ENCODE results near the gene NTMT2. TPM values are rescaled to one million over a fixed set of nuclear protein-coding genes. Genes with fewer than 3 reads are reported as not detected.

Gene NTMT2
- total and polyA plus RNA-seq, 4 experiments from 2014 or later = not detected

- Histone ChIP-seq H3K27me3 (ENCODE audit: insufficient read depth, low read length) (no peaks in the 10 kb centered on the region), H3K36me3 (ENCODE audit: insufficient read depth, low read length) (no peaks in the 10 kb centered on the region), H3K27ac (ENCODE audit: low read depth, low read length) (no peak overlapping the region), H3K4me1 (ENCODE audit: insufficient read depth, low read length) (no peaks in the 10 kb centered on the region), H3K9me3 (ENCODE audit: control insufficient read depth in 1 of 2, low read length in 2 of 2) (no peaks in the 10 kb centered on the region), H3K4me3 (ENCODE audit: low read length in 2 of 2) (no peak overlapping the region)
- intact Hi-C loops (cut with micrococcal nuclease) = no loop called here
- Mint-ChIP-seq H3K4me1 (peaks cover 0 to 2% (median 0%) of the 10 kb centered on the region in 4 donors), H3K4me3 (no peak overlapping the region), H3K9me3 (peaks cover 0 to 2% (median 0%) of the 10 kb centered on the region in 8 donors), H3K27me3 (peaks cover 9 to 23% of the 10 kb centered on the region in 2 donors), H3K27ac (no peak overlapping the region), H3K36me3 (no peaks in the 10 kb centered on the region)
- no peak for DNase-seq
- POLR2A ChIA-PET (ENCODE audit: partially characterized antibody) = no interaction called here
- CTCF ChIA-PET (ENCODE audit: partially characterized antibody) = no interaction called here
Observed at GRCh38 chr1:170217517-170218256, 71.9 kb downstream of the NTMT2 start.

GRCh38 chr1:170218257-170218650 is 72.5 kb downstream of the NTMT2 start:
- Mint-ChIP-seq H3K36me3 (no peaks in the 10 kb centered on the region), H3K4me3 (no peak overlapping the region), H3K27ac (no peak overlapping the region), H3K9me3 (peaks cover 0 to 3% (median 0%) of the 10 kb centered on the region in 8 donors), H3K4me1 (peaks cover 0 to 2% (median 0%) of the 10 kb centered on the region in 4 donors), H3K27me3 (peaks cover 9 to 26% of the 10 kb centered on the region in 2 donors)
- no peak for DNase-seq
- Histone ChIP-seq H3K4me3 (ENCODE audit: low read length in 2 of 2) (no peak overlapping the region), H3K27ac (ENCODE audit: low read depth, low read length) (no peak overlapping the region), H3K4me1 (ENCODE audit: insufficient read depth, low read length) (no peaks in the 10 kb centered on the region), H3K27me3 (ENCODE audit: insufficient read depth, low read length) (no peaks in the 10 kb centered on the region), H3K36me3 (ENCODE audit: insufficient read depth, low read length) (no peaks in the 10 kb centered on the region), H3K9me3 (ENCODE audit: control insufficient read depth in 1 of 2, low read length in 2 of 2) (no peaks in the 10 kb centered on the region)
- ChIA-PET CTCF (ENCODE audit: partially characterized antibody) (no interaction called here), POLR2A (ENCODE audit: partially characterized antibody) (no interaction called here)
- intact Hi-C loops (cut with micrococcal nuclease) = no loop called here

Small RNA genes lying within 50 kb of the gene (microRNA-seq; reads per million reads assigned to microRNA genes)
- gene MIR3119-1 (ENCODE audit: borderline microRNAs expressed, borderline number of aligned reads, borderline replicate concordance) (not detected), gene MIR3119-2 (ENCODE audit: borderline microRNAs expressed, borderline number of aligned reads, borderline replicate concordance) (not detected)

Other genes starting within 250 kb of the NTMT2 start
- 10 to 100 TPM; 20.2 to 22.2 TPM for gene KIFAP3, start 71.3 kb upstream of the NTMT2 start, total RNA-seq
- gene KIFAP3, start 71.3 kb upstream of the NTMT2 start, polyA plus RNA-seq = 10 to 100 TPM; 16.1 to 16.7 TPM

Data from CD4-positive, alpha-beta memory T cell (primary cell).